Aorta (tissue), 5 donors: ENCODE measurements around the gene IL22RA2. TPM values are rescaled to one million over a fixed set of nuclear protein-coding genes. Genes with fewer than 3 reads are reported as not detected.
A peak's percentile ranks its signal among the peaks of the same experiment; 100 is the strongest.

Experiments
- ATAC-seq: fragments of 200-7000 bp; cut with Tn5 transposase; one replicate; pipeline ENCODE4 v1.9.1; 2022; ENCODE audit warnings: moderate library complexity; ENCODE audit not compliant: low FRiP score
- DNase-seq, 2 donors: peaks; one replicate each; pipeline ENCODE4 v3.0.0-alpha.2; 2020
- H3K27ac ChIP-seq, 2 donors: one replicate each; pipeline ENCODE4 v1.5.1; 2013; ENCODE audit warnings: low read length in 2 of 2, mild to moderate bottlenecking in 2 of 2, moderate library complexity in 2 of 2, control low read depth in 1 of 2, inconsistent platforms in 1 of 2, low read depth in 1 of 2
- H3K27me3 ChIP-seq, 2 donors: one replicate each; pipeline ENCODE4 v1.6.1; 2013; ENCODE audit warnings: control low read depth in 1 of 2, low read length in 1 of 2, mild to moderate bottlenecking in 1 of 2, moderate library complexity in 1 of 2; ENCODE audit not compliant: insufficient read depth in 2 of 2, control insufficient read depth in 1 of 2
- H3K36me3 ChIP-seq, 2 donors: one replicate each; pipeline ENCODE4 v1.6.1; 2013; ENCODE audit warnings: control low read depth in 1 of 2, low read length in 1 of 2, mild to moderate bottlenecking in 1 of 2; ENCODE audit not compliant: insufficient read depth in 2 of 2, control insufficient read depth in 1 of 2
- H3K4me1 ChIP-seq, 2 donors: one replicate each; pipeline ENCODE4 v1.6.1; 2013; ENCODE audit warnings: low read length in 2 of 2, control low read depth in 1 of 2, mild to moderate bottlenecking in 1 of 2, moderate library complexity in 1 of 2; ENCODE audit not compliant: insufficient read depth in 2 of 2, control insufficient read depth in 1 of 2
- H3K4me3 ChIP-seq, 2 donors: one replicate each; pipeline ENCODE4 v1.5.1; 2013; ENCODE audit warnings: low read length in 2 of 2, control low read depth in 1 of 2, mild to moderate bottlenecking in 1 of 2
- H3K9me3 ChIP-seq: one replicate; pipeline ENCODE4 v1.6.1; 2013; ENCODE audit warnings: mild to moderate bottlenecking, low read length; ENCODE audit not compliant: control insufficient read depth
- WGBS, 2 donors: extraction: QIAGEN DNeasy Blood & Tissue Kit; methylation state at CpG; one replicate each; pipeline ENCODE4 v1.1.7; 2013; 5-methylcytosine and 5-hydroxymethylcytosine counted together
- intact Hi-C, 2 donors: fragments of 100-400 bp; cut with DNase I; formaldehyde crosslinking; loops; one replicate each; pipeline versions ENCODE4 v1.14.2 to v1.15.0; 2022
- long read RNA-seq, 2 donors: library from polyadenylated mRNA; unstranded; transcript quantifications; one replicate each; pipeline ENCODE4 v2.0.0, GENCODE V29; 2020 to 2021
- polyA plus RNA-seq, 2 donors: library from polyadenylated mRNA; stranded (reverse); fragments of 200-250 nt; gene quantifications; one replicate each; pipeline ENCODE4 v1.2.3, GENCODE V29; 2013
- total RNA-seq, 2 donors: library from RNA; stranded (reverse); fragmentation: NEBNext Ultra II Directional; extraction: Animal tissue kit (Norgen Biotek cat#: 25700); gene quantifications; one replicate each; pipeline ENCODE4 v1.2.1, GENCODE V29; 2021
- donor health status: healthy with polysubstance abuse.
- donor health status: Bipolar disorder and iron deficiency.
- donor health status: DM: no; HTN: no; CAD: no.
- donor health status: DM: no; HTN: no; CAD: no.
- donor health status: DM: yes; HTN: yes; CAD: no.

Gene IL22RA2, protein sequence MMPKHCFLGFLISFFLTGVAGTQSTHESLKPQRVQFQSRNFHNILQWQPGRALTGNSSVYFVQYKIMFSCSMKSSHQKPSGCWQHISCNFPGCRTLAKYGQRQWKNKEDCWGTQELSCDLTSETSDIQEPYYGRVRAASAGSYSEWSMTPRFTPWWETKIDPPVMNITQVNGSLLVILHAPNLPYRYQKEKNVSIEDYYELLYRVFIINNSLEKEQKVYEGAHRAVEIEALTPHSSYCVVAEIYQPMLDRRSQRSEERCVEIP
- total RNA-seq (not detected), polyA plus RNA-seq (not detected)
- long read RNA-seq, donor 1, result 0 reads
- long read RNA-seq, donor 2, result 0 reads

GRCh38 chr6:137173501-137173900 is at the start of gene IL22RA2:
Gene IL22RA2 (minus strand): TSS chr6:137173644. CDS start chr6:137161749, 11,895 bp downstream.
- 91% methylated on average over 4 of the region's 4 CpGs for WGBS, 2 donors
- intact Hi-C loops, result no loop called here

DNA sequence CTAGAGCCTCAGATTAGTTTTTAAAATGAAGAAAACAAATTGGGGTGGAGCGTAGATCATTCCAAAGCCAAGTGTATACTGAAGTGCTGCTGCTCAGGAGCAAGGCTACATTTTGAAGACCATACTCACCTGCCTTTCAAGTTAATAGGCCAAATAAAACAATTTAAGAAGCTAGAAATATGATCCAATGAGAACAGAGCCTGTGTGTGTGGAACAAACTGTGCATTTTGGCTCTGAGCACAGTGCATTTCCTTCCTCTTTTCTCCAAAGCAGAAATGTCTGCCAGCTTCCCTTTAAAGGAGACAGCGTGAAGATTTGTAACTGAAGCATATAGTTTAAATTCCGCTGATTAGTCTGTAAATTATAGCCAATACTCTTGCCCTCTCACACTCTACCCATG is 48.9 kb upstream of the IL22RA2 start:
- intact Hi-C loops, result no loop called here
- H3K4me1 ChIP-seq, result peaks cover 2 to 14% of the 10 kb centered on the region in 2 donors
- no peaks in the 10 kb centered on the region for H3K9me3 ChIP-seq
- H3K4me3 ChIP-seq, result no peak overlapping the region
- DNase-seq, result no peak
- no peaks in the 10 kb centered on the region for H3K27me3 ChIP-seq
- peak overlapping the region in 1 of 2 donors; percentile 63 for H3K27ac ChIP-seq
- 14 to 18% methylated on average over 3 of the region's 3 CpGs for WGBS, 2 donors
- H3K36me3 ChIP-seq, result no peaks in the 10 kb centered on the region
- no peak for ATAC-seq

More at GRCh38 chr6:137173501-137173900, at the start of gene IL22RA2:
- Histone ChIP-seq H3K4me3 (no peak within 1 kb of the TSS), H3K27ac (no peak within 1 kb of the TSS), H3K27me3 (no peaks in the 10 kb centered on the region), H3K36me3 (no peaks in the 10 kb centered on the region), H3K9me3 (no peaks in the 10 kb centered on the region), H3K4me1 (no peaks in the 10 kb centered on the region)
- no peak for DNase-seq
- no peak for ATAC-seq

DNA sequence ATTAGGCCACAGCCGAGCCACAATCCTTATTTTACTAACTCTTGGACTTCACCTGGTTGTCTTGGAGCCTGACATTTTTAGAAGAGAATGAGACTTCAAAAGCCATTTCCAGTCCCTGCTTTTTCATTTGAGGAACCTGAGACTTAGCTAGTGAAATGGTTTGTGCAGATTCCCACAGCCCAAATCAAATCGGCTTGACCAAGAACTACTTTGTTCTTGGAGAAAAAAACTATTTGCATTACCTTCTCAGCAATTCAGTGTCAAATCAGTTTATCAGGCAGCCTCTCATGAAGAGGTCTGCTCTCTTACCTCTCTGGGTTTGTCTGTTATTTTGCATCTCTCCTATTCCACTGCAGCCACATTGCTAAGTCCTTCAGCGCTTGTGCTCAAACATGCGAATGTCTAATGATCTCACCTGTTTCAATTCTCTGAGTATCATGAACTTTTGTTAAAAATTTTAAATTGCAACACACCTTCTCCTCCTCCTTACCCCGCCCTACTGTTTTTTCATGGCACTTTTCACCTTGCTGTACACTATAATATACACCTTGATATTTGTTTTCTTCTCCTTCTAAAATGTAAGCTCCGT is 46.3 kb upstream of the IL22RA2 start:
- Histone ChIP-seq H3K9me3 (no peaks in the 10 kb centered on the region), H3K27me3 (no peaks in the 10 kb centered on the region), H3K27ac (peak overlapping the region; percentile 42 to 73), H3K4me3 (peak overlapping the region in 1 of 2 donors; percentile 22), H3K4me1 (peaks cover 3 to 22% of the 10 kb centered on the region in 2 donors), H3K36me3 (no peaks in the 10 kb centered on the region)
- intact Hi-C loops, result loop anchor here (10.0 kb wide), 3 partner anchors 395 to 645 kb away; partner anchors contain the start of genes PEX7 (in 1 of the 2) and TNFAIP3 (in 1 of the 2)
- 63 to 64% methylated on average over 6 of the region's 6 CpGs for WGBS, 2 donors
- ATAC-seq (no peak), DNase-seq (no peak)

DNA sequence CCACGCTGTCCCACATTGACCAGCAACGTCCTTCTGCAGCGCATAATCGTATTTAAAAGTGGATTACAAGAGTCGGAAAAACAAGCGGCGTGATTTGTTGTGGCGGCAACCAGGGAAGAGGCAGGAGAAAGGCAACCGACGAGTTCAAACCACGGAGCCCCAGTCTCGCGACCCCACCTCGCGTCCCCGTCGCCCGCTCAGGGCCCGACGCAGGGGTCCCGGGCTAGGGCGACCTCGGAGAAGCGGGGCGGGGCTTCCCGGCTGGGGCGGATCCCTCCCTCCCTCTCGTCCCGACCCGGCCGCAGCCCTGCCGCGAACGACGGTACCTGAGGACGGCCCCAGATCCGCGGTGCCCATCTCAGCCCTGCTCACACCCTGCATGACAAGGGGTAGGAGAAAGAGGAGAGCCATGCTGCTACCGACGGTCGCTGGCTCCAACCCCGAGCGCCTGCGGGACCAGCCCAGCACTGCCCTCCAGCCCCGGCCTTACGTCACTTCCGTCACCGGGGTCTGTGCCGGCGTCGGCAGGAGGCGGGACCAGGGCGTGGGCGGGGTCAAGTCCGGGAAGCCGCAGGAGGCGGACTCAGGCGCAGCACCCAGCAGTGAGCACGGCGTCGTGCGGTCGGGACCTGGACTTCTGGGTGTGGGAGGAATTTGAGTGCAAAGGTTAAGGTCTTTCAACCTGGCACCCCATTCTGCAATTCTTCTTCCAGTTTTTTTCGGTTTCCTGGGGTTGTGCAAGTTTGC is 45.6 kb upstream of the IL22RA2 start, which contains the start of gene IFNGR1:
IFNGR1 (minus strand) TSS at position 469 of the 747 bp plus-strand sequence; CDS start at position 411, 58 bp downstream.
- intact Hi-C loops, result loop anchor here (10.0 kb wide), 3 partner anchors 394 to 646 kb away; partner anchors contain the start of genes PEX7 (in 1 of the 2) and TNFAIP3 (in 1 of the 2)
- no peaks in the 10 kb centered on the region for H3K27me3 ChIP-seq
- 0% methylated on average over 62 to 64 of the region's 64 CpGs for WGBS, 2 donors
- DNase-seq (peak; percentile 99 to 100), ATAC-seq (peak; percentile 98)
- H3K9me3 ChIP-seq, result no peaks in the 10 kb centered on the region
- H3K36me3 ChIP-seq, result no peaks in the 10 kb centered on the region
- peak within 1 kb of the TSS; percentile 84 to 92 for H3K4me3 ChIP-seq
- H3K4me1 ChIP-seq, result peaks cover 3 to 23% of the 10 kb centered on the region in 2 donors
- peak within 1 kb of the TSS; percentile 73 to 93 for H3K27ac ChIP-seq

GRCh38 chr6:137218473-137218916 is 45.1 kb upstream of the IL22RA2 start:
- ATAC-seq, result peak; percentile 79
- H3K9me3 ChIP-seq, result no peaks in the 10 kb centered on the region
- 0 to 1% methylated on average over 13 of the region's 13 CpGs for WGBS, 2 donors
- H3K27ac ChIP-seq, result peak overlapping the region; percentile 64 to 93
- no peaks in the 10 kb centered on the region for H3K27me3 ChIP-seq
- H3K4me1 ChIP-seq, result peaks cover 3 to 28% of the 10 kb centered on the region in 2 donors
- peak in 1 of 2 donors; percentile 48 for DNase-seq
- no peaks in the 10 kb centered on the region for H3K36me3 ChIP-seq
- intact Hi-C loops, result loop anchor here (10.0 kb wide), 3 partner anchors 394 to 646 kb away; partner anchors contain the start of genes PEX7 (in 1 of the 2) and TNFAIP3 (in 1 of the 2)
- H3K4me3 ChIP-seq, result peak overlapping the region; percentile 84 to 92

DNA sequence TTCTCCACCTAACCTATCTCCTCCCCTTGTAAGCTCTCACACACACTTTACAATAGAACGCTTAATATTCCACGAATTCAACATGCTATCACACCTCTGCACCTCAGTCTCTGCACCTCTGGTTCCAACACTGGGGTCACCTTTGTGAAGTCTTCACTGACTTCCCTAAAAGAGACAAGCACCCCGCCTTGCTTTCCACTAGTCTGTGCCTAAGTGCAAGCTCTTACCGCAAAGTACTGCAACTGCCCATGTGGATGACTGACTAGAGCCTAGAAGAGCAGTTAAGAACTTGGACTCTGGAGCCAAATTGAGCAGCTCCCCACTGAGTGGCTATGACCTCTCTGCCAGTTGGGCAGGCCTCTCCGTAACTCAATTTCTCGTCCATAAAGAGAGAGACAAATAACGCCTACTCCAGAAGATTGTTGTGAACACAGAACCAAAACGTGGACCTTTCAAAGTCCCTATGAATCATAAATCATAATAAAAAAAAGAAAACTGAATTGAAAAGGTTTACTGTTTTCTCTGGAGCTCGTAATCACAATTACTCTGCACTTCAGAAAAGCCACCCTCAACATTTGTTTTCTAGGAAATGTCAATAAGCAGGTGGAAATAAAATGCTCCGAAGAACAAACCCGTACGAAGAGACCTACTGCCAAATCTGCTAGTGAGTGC is 44.5 kb upstream of the IL22RA2 start:
- intact Hi-C loops, result loop anchor here (10.0 kb wide), 3 partner anchors 393 to 647 kb away; partner anchors contain the start of genes PEX7 (in 1 of the 2) and TNFAIP3 (in 1 of the 2)
- Histone ChIP-seq H3K27ac (peak overlapping the region; percentile 64 to 93), H3K4me3 (peak overlapping the region; percentile 84 to 92), H3K27me3 (no peaks in the 10 kb centered on the region), H3K4me1 (peaks cover 3 to 27% of the 10 kb centered on the region in 2 donors), H3K9me3 (no peaks in the 10 kb centered on the region), H3K36me3 (no peaks in the 10 kb centered on the region)
- WGBS, 2 donors, result 14 to 16% methylated on average over 12 of the region's 12 CpGs
- ATAC-seq (no peak), DNase-seq (peak; percentile 28 to 51)

DNA sequence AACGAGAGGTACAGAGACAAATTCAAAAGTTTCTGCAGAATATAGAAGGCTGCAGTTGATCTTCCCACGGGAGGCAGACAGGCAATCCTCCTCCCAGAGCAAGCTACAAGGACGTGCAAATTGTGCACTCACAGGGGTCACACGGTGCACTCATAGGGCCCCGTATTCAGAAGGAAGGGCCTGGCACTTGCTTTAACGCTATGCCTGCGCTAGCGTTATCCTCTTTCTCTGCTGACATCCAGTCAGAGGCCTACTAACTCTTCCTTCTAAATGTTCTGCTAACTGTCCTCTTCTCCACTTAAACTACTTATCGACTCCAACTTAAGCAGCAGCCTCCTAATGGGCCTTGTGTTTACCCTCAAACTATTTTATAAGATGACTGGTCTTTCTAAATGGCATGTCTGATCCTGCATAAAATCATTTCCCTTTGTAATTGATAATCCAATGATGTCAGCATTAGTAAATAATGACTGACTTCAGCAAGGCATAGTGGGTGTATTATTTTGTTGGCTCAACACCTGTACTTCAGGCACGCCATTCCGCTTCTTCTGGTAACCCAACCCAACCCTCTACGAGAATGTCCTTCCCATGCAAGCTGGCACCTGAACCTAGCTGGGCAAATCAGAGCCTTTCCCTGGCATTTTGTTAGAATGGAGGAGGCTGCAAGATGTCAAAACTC is 43.6 kb upstream of the IL22RA2 start:
- intact Hi-C loops, result loop anchor here (10.0 kb wide), 3 partner anchors 392 to 648 kb away; partner anchors contain the start of genes PEX7 (in 1 of the 2) and TNFAIP3 (in 1 of the 2)
- no peak for DNase-seq
- H3K4me1 ChIP-seq, result peaks cover 5 to 22% of the 10 kb centered on the region in 2 donors

More for the DNA sequence above, 43.6 kb upstream of the IL22RA2 start:
- Histone ChIP-seq H3K27ac (peak overlapping the region in 1 of 2 donors; percentile 32), H3K36me3 (no peaks in the 10 kb centered on the region), H3K4me3 (peak overlapping the region in 1 of 2 donors; percentile 92), H3K9me3 (no peaks in the 10 kb centered on the region), H3K27me3 (no peaks in the 10 kb centered on the region)
- no peak for ATAC-seq
- WGBS, 2 donors, result 40 to 54% methylated on average over 12 of the region's 12 CpGs
